ENCODE results near the gene HNRNPU. TPM values are rescaled to one million over a fixed set of nuclear protein-coding genes. Genes with fewer than 3 reads are reported as not detected.

HNRNPU gene
- polyA plus RNA-seq, 3 donors, result 71.5 to 197 (median 143) TPM

DNA sequence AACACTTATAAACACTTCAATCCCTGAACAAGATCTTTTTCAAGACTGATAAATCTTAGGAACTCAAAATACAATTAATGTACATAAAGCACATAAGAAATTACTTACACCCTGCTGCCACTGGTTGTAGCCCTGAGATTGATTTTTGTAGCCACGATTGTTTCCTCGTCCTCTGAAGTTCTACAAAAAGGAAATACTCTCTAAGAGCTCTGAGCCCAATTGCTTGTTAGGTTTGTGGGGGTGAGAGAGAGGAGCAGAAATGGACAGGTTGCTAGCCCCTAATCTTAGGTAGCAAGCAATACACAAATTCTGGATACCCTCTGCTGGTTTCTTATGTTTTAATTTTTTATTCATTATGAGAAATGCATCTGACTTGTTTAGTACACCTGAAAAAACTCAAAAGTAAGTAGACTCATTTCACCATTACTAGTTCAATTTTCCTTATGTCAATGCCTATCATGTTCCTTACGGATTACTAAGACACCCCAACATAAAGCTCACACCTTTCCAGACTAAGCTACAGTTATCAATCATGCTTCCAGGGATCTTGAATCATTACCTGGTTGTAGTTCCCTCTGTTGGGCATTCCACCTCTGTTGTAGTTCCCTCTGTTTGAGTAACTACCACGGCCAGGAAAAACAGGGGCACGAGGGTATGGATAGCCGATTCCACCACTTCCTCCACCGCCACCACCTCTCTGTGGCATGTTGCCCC is 9.3 kb downstream of the HNRNPU start:
- WGBS (ENCODE audit: insufficient coverage), result no CpG with 5 or more reads among the region's 7 CpGs
- intact Hi-C loops (cut with micrococcal nuclease), result no loop called here
- peaks cover 52% of the 10 kb centered on the region for H3K4me1 Mint-ChIP-seq

DNA sequence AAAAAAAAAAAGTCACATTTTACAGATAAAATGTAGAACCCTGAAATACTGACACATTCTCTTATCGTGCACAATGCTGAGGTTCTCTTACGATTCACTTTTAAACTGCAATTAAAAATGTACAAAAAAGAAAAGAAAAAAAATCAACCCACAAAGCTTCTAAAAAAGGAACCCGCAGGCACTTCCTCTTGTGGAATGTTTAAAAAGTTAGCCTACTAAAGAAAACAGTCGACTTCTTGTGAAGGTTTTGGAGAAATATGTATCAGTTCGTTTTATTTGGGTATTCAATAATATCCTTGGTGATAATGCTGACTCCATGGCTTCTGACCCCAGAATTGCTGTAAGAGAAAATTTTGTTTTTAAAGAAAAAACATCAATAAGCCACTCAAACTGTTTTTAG is 10.2 kb downstream of the HNRNPU start:
- Histone ChIP-seq H3K4me3 (replicated peaks in 1 of 3; ENCODE audit: low read depth in 2 of 3, low read length in 3 of 3) (peak overlapping the region in 1 of 3 experiments; percentile 5), H3K4me1 (ENCODE audit: control insufficient read depth in 1 of 2, insufficient read depth in 2 of 2, low read length in 2 of 2) (peaks cover 36 to 47% of the 10 kb centered on the region in 2 donors), H2AFZ (ENCODE audit: insufficient read depth, low read depth, low read length, poor library complexity, severe bottlenecking) (no peak overlapping the region), H3K36me3 (replicated peaks in 1 of 2; ENCODE audit: control insufficient read depth in 1 of 2, insufficient read depth in 2 of 2, low read length in 2 of 2) (peaks cover 97 to 98% of the 10 kb centered on the region in 2 donors), H4K20me1 (ENCODE audit: insufficient read depth, low read length) (peaks cover 99% of the 10 kb centered on the region), H3K9me3 (replicated peaks in 1 of 2; ENCODE audit: control insufficient read depth in 1 of 2, insufficient read depth in 1 of 2, low read length in 2 of 2) (no peaks in the 10 kb centered on the region), H3K4me2 (replicated peaks; ENCODE audit: extremely low read depth, low read length, poor library complexity, severe bottlenecking) (peak overlapping the region; percentile 28), H3K9ac (ENCODE audit: insufficient read depth, low read length, poor library complexity, severe bottlenecking) (no peak overlapping the region), H3K79me2 (ENCODE audit: insufficient read depth, low read length) (peaks cover 94% of the 10 kb centered on the region), H3K27ac (ENCODE audit: low read depth in 1 of 2, low read length in 2 of 2) (peak overlapping the region in 1 of 2 donors; percentile 57), H3K27me3 (ENCODE audit: control insufficient read depth in 2 of 2, insufficient read depth in 2 of 2, low read length in 2 of 2) (no peaks in the 10 kb centered on the region)
- H3K4me3 Mint-ChIP-seq, result peak overlapping the region in 1 of 2 donors; percentile 26
- peak in 1 of 3 donors; percentile 42 for DNase-seq
- H3K27me3 Mint-ChIP-seq (ENCODE audit: low read depth in 3 of 3), result peaks cover 0 to 3% (median 0%) of the 10 kb centered on the region in 3 donors
- H3K36me3 Mint-ChIP-seq, result peaks cover 89 to 94% of the 10 kb centered on the region in 2 donors
- WGBS (ENCODE audit: insufficient coverage), result no CpG with 5 or more reads among the region's 5 CpGs
- peaks cover 49% of the 10 kb centered on the region for H3K4me1 Mint-ChIP-seq
- TF ChIP-seq, protein P1, sequence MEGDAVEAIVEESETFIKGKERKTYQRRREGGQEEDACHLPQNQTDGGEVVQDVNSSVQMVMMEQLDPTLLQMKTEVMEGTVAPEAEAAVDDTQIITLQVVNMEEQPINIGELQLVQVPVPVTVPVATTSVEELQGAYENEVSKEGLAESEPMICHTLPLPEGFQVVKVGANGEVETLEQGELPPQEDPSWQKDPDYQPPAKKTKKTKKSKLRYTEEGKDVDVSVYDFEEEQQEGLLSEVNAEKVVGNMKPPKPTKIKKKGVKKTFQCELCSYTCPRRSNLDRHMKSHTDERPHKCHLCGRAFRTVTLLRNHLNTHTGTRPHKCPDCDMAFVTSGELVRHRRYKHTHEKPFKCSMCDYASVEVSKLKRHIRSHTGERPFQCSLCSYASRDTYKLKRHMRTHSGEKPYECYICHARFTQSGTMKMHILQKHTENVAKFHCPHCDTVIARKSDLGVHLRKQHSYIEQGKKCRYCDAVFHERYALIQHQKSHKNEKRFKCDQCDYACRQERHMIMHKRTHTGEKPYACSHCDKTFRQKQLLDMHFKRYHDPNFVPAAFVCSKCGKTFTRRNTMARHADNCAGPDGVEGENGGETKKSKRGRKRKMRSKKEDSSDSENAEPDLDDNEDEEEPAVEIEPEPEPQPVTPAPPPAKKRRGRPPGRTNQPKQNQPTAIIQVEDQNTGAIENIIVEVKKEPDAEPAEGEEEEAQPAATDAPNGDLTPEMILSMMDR (IDR thresholded peaks at IDR 0.05), result no peak
- H3K9me3 Mint-ChIP-seq, result no peaks in the 10 kb centered on the region
- H3K27ac Mint-ChIP-seq, result peak overlapping the region in 6 of 7 donors; percentile 25 to 75 (median 67)
- intact Hi-C loops (cut with micrococcal nuclease), result no loop called here

More for the DNA sequence above, 9.3 kb downstream of the HNRNPU start:
- no peak overlapping the region for H3K9ac ChIP-seq (ENCODE audit: insufficient read depth, low read length, poor library complexity, severe bottlenecking)
- H3K4me1 ChIP-seq (ENCODE audit: control insufficient read depth in 1 of 2, insufficient read depth in 2 of 2, low read length in 2 of 2), result peaks cover 40 to 53% of the 10 kb centered on the region in 2 donors
- peak overlapping the region; percentile 14 to 57 for H3K27ac ChIP-seq (ENCODE audit: low read depth in 1 of 2, low read length in 2 of 2)
- peak overlapping the region; percentile 64 to 91 (median 75) for H3K27ac Mint-ChIP-seq
- peaks cover 0 to 3% (median 0%) of the 10 kb centered on the region in 3 donors for H3K27me3 Mint-ChIP-seq (ENCODE audit: low read depth in 3 of 3)
- no peak overlapping the region for H2AFZ ChIP-seq (ENCODE audit: insufficient read depth, low read depth, low read length, poor library complexity, severe bottlenecking)
- no peaks in the 10 kb centered on the region for H3K27me3 ChIP-seq (ENCODE audit: control insufficient read depth in 2 of 2, insufficient read depth in 2 of 2, low read length in 2 of 2)
- peaks cover 99% of the 10 kb centered on the region for H4K20me1 ChIP-seq (ENCODE audit: insufficient read depth, low read length)
- peak overlapping the region; percentile 28 for H3K4me2 ChIP-seq (replicated peaks; ENCODE audit: extremely low read depth, low read length, poor library complexity, severe bottlenecking)
- no peak for DNase-seq
- peaks cover 94% of the 10 kb centered on the region for H3K79me2 ChIP-seq (ENCODE audit: insufficient read depth, low read length)
- peaks cover 89 to 95% of the 10 kb centered on the region in 2 donors for H3K36me3 Mint-ChIP-seq
- no peaks in the 10 kb centered on the region for H3K9me3 ChIP-seq (replicated peaks in 1 of 2; ENCODE audit: control insufficient read depth in 1 of 2, insufficient read depth in 1 of 2, low read length in 2 of 2)
- TF ChIP-seq, protein P1 (IDR thresholded peaks at IDR 0.05), result no peak
- peaks cover 97 to 98% of the 10 kb centered on the region in 2 donors for H3K36me3 ChIP-seq (replicated peaks in 1 of 2; ENCODE audit: control insufficient read depth in 1 of 2, insufficient read depth in 2 of 2, low read length in 2 of 2)
- H3K9me3 Mint-ChIP-seq, result no peaks in the 10 kb centered on the region
- no peak overlapping the region for H3K4me3 Mint-ChIP-seq
- H3K4me3 ChIP-seq (replicated peaks in 1 of 3; ENCODE audit: low read depth in 2 of 3, low read length in 3 of 3), result no peak overlapping the region

Data from CD14-positive monocyte (primary cell).